HG03521 (cell line): Measurements from ENCODE around the gene MDFI.

Experiments
- ATAC-seq: cut with Tn5 transposase; IDR thresholded peaks from one replicate; pipeline ENCODE4 v1.9.1; 2021; ENCODE audit warnings: mild to moderate bottlenecking, moderate library complexity; ENCODE audit not compliant: unreplicated experiment

The MDFI gene

DNA sequence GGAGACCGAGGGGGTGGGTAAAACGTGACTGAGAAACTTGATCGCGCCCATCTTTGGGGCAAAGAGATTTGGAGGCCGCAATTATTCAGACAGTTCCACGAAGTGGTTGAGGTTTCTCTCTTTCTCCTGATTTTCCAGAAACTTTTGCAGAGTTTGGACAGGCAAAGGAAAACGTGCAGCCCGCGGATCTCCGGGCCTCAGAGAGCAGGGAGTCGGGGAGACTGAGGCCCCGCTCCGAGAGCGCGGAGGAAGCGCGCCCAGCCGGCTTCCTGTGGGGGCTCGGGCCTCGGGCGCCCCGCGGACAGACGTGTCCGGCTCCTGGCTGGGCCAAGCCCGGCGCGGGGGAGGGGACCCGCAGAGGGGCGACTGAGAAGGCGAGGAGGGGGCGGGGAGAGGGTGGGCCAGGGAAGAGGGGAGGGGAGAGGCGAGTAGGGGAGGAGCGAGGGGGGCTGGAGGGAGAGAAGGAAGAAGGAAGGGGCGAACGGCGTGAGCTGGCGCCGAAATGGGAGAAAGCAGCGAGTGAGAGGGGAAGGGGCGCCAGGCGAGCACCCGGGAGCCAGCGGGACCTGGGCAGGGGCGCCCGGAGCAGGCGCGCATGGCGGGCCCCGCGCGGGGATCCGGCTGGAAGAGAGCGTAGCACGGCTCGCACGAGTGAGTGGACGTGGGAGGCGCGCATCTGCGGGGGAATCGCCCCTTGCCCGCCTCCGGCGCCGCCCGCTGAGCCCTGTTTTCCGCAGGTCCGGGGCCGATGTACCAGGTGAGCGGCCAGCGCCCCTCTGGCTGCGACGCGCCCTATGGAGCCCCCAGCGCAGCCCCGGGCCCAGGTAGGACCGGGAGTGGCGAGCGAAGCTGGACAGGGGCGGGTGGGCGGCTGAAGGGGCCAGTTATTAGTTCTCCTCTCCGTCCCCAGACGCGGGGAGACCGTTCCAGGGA, at the start of gene MDFI:
MDFI (plus strand) TSS at position 467 of the 933 bp plus-strand sequence; CDS start at position 749, 282 bp downstream.
- no peak for ATAC-seq

- ATAC-seq, result no peak
These were observed 49.0 kb upstream of the MDFI start for GRCh38 chr6:41589223-41589622.

- ATAC-seq, result no peak
These were observed 48.3 kb upstream of the MDFI start for GRCh38 chr6:41589636-41590622.

GRCh38 chr6:41591122-41591521, 47.1 kb upstream of the MDFI start:
- ATAC-seq, result no peak

GRCh38 chr6:41591859-41592502, 46.3 kb upstream of the MDFI start:
- ATAC-seq, result no peak

GRCh38 chr6:41593406-41593805, 44.9 kb upstream of the MDFI start:
- no peak for ATAC-seq

GRCh38 chr6:41593839-41594238, 44.4 kb upstream of the MDFI start:
- no peak for ATAC-seq

DNA sequence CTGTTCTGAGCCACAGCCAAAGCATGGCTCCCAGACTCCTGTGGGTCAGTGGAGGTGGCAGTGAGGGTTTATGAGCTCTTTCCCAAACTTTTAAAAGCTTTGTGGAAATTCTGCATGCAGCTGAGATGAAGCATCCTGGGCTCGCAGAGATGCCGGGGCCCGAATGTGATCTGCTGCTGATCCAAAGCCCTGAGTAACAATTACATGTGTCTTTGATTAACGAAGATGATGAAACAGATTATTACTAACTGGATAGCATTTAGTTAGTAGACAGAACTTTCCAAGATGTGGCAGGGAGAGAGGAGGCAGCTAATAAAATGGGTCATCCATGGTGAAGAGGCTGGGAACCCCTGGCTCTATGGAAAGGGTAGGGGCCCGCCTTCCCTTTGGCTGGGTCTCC, 43.9 kb upstream of the MDFI start:
- ATAC-seq, result no peak

- ATAC-seq, result no peak
These were observed 43.5 kb upstream of the MDFI start for GRCh38 chr6:41594766-41595165.

- no peak for ATAC-seq
These were observed 43.1 kb upstream of the MDFI start for GRCh38 chr6:41595166-41595565.

GRCh38 chr6:41596096-41596685, 42.1 kb upstream of the MDFI start:
- ATAC-seq, result no peak

DNA sequence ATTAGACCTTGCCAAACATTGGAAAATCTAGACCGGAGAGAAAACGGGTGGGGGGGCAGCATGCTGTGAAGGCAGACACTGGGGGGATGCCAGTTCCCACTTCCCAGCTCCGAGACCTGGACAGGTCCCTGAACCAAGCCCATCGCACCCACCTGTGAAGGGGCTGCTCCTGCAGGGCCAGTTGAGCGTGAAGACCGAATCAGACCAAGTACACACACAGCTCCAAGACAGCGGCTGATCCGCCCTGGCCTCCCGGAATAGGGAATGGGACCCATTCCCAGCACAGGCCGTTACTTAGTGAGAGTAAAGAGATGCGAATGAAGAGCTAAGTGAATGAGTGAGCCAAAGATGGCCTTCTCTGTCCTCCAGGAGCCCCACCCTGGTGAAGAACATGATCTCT, 41.5 kb upstream of the MDFI start:
- no peak for ATAC-seq

- ATAC-seq, result no peak
These were observed 40.8 kb upstream of the MDFI start for GRCh38 chr6:41597246-41598000.

DNA sequence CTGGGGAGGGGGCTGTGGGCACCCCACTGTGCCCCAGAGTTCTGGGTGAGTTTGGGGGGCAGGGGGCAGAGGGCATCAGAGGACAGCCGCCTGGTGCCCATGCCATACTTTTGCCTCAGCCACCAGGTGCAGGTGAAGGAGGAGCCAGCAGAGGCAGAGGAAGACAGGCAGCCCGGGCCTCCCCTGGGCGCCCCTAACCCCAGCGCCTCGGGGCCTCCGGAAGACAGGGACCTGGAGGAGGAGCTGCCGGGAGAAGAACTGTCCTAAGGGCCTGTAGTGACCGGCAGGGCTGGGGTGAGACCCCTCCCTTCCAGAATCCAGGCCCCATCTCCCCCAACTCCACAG, 39.6 kb upstream of the MDFI start:
- ATAC-seq, result no peak

DNA sequence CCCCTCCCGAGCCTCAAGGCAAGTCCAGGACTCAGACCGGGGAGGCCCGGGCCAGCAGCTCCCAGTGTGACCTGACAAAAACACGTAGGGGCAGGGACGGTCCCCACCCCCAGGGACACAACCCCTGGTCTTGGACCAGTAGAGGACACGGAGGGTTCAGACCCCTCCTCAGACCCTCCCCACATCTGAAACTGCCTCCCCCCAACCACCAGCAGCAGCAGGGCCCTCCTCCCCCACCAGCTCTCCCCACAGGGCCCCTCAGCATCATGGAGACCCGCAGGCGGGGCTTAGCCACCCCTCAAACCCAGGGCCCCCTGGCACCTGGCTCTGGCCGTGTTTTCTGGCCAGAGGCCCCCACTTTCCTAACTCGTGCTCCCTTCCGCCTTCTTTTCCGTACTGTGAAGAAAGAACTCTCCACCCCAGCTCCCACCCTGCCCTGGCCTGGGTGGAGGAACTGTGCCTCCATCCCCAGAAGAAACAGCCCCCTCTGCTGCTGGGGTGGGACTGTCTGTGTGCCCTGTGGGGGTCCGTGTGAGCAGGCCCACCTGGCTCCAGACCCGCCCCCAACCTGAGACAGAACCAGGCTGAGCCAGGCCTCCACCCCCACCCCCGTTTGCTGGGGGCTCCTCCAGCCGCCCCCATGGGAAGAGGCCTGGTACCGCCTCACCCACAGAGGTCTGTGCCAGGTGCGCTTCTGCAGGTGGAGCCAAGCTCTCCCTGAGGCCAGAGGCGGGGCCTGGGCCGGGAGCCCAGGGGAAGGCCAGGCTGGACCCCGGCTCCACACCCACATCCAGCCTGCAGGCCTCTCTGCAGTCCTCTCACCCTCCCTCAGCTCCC, 39.0 kb upstream of the MDFI start:
- no peak for ATAC-seq

- no peak for ATAC-seq
These were observed 38.3 kb upstream of the MDFI start for GRCh38 chr6:41599852-41600445.

DNA sequence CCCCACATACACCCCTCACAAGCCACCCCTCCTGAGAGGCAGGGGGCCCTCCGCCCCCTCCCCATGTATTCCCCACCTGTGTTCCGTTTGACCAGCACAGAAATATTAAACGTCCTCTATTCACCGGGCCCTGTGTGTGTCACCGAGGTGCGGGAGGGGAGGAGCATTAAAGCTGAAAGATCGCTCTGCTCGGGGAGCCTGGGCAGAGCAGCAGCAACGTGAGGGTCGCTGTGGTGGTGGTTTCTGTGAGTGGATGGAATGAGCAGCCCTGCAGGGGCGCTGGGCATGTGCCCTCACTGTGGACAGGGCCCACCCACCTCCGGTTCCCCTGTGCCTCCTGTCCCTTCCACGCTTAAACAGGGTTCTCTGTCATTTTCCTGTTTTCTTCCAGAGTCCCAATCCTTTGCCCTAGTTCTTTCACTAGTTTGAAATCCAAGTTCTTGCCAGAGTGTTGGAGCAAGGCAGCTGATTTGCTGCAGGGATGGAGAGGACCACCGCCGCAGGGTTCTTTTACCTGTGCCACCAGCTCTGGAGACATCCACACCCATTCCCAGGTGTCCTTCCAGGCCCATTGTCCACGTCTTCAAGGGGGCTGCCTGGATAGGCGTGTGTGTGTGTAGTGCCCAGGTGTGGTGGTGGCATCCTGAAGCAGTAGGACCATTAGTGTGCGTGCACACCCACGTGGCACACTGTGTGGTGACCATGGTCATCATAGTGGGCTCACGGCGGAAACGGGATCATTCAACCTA, 37.6 kb upstream of the MDFI start:
- no peak for ATAC-seq

DNA sequence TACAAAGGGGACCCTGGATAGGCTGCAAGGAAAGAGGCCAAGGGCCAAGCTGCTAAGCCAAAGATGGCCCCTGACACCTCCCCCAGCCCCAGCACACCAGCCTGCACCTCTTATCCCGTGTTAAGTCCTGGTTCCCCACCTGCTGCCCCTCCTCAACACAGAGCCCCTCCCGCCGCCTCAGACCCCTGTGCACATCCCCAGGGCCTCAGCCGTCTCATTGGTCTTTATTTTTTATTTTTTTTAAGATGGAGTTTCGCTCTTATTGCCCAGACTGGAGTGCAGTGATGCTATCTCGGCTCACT, 37.1 kb upstream of the MDFI start:
- ATAC-seq, result no peak
